IPS DF 4.7 (cell line): ENCODE measurements around the gene DTX2.
"Not testable (repeated sequence)": the region's sequence is repeated elsewhere in the genome, so short reads cannot be mapped to it uniquely, and the experiment has no call there.

ENCODE experiments used
- DNase-seq: peaks from one replicate; pipeline ENCODE4 v3.0.0-alpha.2; 2013; ENCODE audit warnings: low spot score; ENCODE audit errors: extremely low read depth

The DTX2 gene

DNA sequence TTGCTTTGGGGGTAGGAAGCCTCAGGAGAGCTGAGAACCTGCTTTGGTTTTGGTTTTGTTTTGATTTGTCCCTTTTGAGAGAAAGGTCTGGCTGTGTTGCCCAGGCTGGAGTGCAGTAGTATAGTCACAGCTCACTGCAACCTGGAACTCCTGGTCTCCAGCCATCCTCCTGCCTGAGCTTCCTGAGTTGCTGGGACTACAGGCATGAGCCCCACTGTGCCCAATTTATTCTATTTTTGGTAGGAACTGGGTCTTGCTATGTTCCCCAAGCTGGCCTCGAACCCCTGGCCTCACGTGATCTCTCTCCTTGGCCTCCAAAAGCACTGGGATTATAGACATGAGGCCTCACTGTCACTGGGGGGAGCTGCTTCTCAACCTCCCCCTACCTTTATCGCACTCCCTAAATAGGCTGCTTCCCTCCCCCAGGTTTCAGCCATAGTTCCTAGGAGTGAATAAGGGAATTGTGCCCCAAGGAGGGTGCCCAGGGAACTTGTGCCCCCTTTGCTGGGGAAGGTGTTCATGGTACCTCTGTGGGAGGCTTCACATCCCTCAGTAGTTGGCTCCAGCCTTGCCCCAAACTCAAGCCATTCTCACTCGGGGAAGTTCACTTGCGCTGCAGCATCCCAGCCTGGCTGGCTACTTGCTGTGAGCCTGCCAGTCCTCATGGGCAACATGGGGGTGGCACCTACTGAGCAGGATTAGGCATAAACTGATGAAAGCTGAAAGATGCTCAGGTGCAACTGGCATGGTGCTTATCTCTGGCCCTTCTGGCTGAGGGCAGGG lies 18.7 kb upstream of the DTX2 start:
- not testable (repeated sequence) for DNase-seq

DNA sequence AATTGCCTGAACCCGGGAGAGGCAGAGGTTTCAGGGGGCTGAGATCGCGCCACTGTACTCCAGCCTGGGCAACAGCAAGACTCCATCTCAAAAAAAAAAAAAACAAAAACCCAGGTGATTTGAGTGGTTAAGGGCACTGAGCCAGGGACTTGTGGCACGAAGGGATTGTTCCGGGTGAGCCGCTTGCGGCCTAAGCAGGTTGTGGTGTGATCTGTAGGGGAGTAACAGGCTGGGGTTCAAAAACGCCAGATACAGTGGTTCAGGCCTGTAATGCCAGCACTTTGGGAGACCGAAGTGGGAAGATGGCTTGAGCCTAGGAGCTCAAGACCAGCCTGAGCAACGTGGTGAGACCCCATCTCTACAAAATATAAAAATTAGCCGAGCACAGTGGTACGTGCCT lies 17.7 kb upstream of the DTX2 start:
- DNase-seq, result not testable (repeated sequence)

- DNase-seq, result not testable (repeated sequence)
Measured at GRCh38 chr7:76445577-76446008, 15.9 kb upstream of the DTX2 start.

GRCh38 chr7:76457017-76457416 lies 4.5 kb upstream of the DTX2 start:
- DNase-seq, result not testable (repeated sequence)

- DNase-seq, result not testable (repeated sequence)
Measured at GRCh38 chr7:76458504-76458903, 3.0 kb upstream of the DTX2 start.

- not testable (repeated sequence) for DNase-seq
Measured at GRCh38 chr7:76460767-76461166, 742 bp upstream of the DTX2 start.

DNA sequence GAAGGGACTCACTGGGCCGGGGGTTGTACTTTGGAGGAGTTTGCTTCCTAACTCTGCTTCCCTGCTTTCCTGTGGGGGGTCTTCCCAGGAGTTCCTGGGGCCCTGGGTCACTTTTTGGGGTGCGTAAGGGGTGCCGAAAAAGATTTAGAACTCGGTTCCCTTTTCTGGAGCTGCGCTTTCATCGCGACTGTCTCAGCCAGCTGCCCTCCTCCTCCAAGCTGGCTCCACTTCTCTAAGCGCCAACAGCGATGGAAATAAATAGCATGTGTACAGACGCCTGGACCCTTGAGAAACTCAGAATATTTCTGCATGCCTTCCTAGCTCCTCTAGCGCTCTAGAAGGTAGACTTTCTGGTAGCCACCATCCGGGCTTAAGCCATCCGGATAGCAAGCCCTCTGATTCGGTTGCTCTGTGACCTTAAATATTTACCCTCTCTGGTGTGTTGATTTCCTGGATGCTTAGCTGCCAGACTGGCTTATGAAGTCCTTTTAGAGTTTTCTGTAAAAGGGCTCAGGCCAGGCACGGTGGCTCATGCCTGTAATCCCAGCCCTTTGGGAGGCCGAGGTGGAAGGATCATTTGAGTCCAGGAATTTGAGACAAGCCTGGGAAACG lies 868 bp downstream of the DTX2 start:
- DNase-seq, result not testable (repeated sequence)

GRCh38 chr7:76464959-76465358 lies 3.5 kb downstream of the DTX2 start:
- DNase-seq, result not testable (repeated sequence)

DNA sequence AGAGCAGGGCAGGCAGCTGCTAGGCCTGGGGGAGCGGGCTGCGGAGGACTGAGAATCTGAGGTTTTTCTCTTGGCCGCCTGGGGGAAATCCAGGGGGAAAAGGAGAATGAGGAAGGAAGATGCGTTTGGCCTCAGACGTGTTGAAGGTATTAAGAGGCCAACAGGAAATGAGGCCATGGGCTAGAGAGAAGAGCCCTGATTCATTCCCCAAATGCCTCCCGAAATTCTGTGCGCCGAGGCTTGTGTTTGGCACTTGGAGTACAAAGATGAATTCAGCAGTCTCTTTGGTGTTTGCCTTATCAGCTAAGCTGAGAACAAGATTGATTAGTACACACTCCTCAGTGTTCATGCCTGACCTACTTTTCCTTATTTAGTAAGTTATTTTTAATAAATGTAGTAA lies 4.4 kb downstream of the DTX2 start:
- DNase-seq, result not testable (repeated sequence)

GRCh38 chr7:76467743-76468404 lies 6.4 kb downstream of the DTX2 start:
- not testable (repeated sequence) for DNase-seq

GRCh38 chr7:76471556-76472221 lies 10.2 kb downstream of the DTX2 start:
- not testable (repeated sequence) for DNase-seq

DNA sequence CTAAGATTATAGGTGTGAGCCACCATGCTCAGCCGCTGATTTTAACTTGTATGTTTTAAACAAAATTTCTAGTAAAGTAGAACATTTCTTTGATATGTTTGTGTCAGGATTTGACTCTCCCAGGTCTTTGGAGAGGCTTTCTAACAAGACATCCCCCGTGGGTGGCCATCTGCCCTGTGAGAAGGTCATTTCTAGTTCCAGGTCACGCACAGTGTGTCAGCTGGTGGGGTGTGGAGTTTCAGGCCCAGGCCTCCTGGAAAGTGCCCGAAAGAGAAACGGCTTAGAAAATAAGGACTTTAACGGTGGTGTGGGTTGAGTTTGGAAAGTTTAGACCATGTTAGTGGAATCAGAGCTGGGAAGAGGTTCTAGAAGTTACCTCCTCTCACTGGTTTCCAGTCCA lies 11.6 kb downstream of the DTX2 start:
- DNase-seq, result not testable (repeated sequence)

- DNase-seq, result not testable (repeated sequence)
Measured at GRCh38 chr7:76476280-76476679, 14.8 kb downstream of the DTX2 start.

DNA sequence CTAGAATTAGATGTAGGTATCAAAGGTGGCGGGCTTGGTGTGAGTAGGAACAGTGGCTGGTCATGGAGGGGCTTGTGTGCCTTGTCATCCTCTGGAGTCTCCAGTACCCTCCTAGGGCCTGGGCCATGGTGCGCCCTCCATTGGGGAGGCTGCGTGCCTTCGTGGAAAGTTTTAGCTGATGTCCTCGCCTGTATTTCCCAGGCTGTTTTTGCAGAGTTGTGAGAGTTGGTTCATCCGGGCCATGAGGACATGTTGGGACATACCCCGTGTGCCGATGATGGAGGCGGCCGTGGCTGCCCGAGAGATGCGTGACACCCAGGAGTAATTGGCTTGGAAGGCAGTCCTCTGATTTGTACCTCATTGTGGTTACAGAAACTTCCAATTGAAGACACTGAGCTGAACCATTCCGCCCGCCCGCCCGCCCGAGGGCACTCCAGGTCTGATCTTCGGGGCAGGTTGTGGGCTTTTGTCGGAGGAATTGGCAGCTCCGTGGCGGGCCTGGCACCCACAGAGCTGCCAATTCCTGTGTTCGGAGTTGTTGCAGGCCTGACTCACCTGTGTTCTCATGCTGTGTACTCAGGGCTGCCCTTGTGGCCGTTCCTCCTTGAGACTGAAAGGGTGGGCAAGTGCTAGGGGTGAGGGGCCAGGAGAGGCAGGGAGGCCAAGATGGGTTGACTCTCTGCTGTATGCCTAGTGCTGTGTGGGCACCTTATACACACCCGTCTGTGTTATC lies 15.4 kb downstream of the DTX2 start:
- not testable (repeated sequence) for DNase-seq

DNA sequence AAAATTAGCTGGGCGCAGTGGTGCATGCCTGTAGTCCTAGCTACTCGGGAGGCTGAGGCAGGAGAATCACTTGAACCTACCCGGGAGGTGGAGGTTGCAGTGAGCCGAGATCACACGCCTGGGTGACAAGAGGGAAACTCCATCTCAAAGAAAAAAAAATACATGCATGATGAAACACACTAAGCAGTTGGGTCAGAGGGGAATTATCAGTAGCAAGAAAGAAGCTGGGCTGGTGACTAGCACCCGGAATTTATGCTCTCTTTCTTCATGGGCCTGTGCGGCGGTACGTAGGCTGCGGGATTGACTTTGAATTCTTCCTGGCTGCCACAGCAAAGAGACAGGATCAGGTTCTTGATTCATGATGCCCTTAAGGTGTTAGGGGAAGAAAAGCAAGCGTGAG lies 18.1 kb downstream of the DTX2 start:
- not testable (repeated sequence) for DNase-seq

DNA sequence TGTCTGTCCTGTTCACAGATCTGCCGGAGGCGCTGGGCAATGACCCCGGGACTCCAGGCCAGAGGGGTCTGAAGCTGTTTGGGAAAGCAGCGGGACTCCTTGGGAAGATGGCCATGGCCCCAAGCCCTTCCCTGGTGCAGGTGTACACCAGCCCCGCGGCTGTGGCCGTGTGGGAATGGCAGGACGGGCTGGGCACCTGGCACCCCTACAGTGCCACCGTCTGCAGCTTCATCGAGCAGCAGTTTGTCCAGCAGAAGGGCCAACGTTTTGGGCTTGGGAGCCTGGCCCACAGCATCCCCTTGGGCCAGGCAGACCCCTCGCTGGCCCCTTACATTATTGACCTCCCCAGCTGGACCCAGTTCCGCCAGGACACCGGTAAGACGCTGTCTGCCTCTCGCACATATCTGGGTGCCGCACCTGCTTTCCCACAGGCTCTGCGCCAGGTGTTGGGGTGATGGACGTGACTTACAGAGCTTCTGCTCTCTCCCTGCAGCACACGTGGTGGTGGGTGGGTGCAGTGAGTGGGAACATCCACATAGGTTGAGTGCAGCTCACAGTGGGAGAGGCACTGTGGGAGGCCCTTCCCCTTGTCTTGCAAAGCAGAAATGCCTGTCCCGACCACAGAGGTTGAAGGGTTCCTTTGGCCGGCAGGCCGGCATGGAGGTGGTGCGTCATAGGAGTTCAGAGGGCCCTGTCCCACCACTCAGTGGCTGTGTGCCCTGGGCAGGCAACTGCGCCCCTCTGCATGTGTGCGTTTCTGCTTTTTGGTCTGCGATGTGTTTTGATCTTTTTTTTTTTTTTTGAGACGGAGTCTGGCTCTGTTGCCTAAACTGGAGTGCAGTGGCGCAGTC lies 19.1 kb downstream of the DTX2 start:
- DNase-seq, result not testable (repeated sequence)

- not testable (repeated sequence) for DNase-seq
Measured at GRCh38 chr7:76482660-76483059, 21.2 kb downstream of the DTX2 start.

- DNase-seq, result not testable (repeated sequence)
Measured at GRCh38 chr7:76483081-76483480, 21.6 kb downstream of the DTX2 start.

- DNase-seq, result not testable (repeated sequence)
Measured at GRCh38 chr7:76484456-76484855, 22.9 kb downstream of the DTX2 start.
